CD4-positive, alpha-beta T cell treated with Interleukin-10 for 1 hour (primary cell): ENCODE measurements around the gene HOOK2.
"Not testable (repeated sequence)": the region's sequence is repeated elsewhere in the genome, so short reads cannot be mapped to it uniquely, and the experiment has no call there.

Experiments
- DNase-seq: peaks from one replicate; pipeline ENCODE4 v3.0.0-alpha.2; 2020

The HOOK2 gene

DNA sequence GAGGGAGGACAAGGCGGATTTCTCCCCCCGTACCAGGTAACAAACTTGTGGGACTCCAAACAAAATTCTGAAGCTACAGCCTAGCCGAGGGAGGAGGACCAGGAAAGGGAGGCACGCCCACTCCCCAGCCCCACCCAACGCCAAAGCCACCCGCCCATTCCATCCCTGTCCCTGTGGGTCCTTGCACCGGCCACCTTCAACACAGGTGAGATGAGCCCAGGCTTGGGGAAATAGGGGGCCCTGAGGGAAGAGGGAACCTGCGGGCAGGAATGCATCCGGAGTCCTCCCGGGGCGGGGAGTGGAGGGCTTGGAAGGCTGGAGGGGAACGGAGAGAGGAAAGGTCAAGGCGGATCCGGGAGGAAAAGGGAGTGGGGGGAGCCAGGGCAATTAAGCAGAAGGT lies 23.7 kb downstream of the HOOK2 start, which contains the start of gene BEST2:
Gene BEST2, plus strand, starts transcription at position 157 of the 400 bp plus-strand sequence. CDS start 802 bp downstream, outside the sequence.
- no peak for DNase-seq

DNA sequence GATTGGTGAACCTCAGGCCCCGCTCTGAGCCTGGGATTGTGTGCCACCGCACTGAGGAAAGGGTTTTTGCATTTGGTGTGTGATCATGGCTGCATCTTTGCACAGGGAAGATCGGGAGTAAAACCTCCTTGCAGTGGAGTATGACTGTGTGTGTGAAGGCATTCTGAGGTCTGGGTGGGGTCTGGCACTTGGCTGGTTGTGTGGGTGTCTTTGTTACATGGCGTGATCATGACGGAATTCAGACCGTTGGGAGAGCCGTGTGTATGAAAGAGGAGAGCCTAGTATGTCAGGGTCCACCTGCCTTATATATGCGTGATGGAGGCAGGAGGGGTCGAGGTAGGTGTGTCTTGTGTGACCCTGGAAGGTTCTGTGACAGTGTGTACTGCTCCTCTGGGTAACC lies 24.5 kb downstream of the HOOK2 start:
- no peak for DNase-seq

DNA sequence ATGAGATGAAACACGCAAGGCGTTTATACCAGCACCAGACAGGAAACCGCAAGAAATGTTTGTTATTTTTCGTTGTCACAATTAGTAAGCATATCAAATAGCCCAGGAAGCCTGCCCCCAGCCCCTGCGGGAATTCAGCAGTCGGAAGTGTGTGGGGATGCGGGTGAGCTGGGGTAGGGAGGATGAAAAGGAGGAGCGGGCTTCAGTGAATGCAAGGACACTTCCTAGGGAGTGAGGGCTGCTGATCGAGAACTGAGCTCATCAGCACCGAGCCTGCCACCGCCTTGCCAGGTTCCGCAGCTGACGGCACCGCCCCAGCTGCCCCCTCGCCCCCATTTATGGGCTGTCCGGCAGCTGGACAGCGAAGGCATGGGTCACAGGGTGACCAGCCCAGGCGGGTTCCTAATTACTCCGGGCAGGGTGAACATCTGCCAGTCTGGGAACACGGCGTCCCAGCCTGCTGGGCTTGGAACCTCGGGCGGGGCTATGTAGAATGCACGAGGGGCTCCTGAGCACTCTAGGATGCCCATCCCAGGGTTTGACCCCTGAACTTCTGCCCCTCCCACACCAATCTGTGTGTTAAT lies 25.3 kb downstream of the HOOK2 start:
- no peak for DNase-seq

DNA sequence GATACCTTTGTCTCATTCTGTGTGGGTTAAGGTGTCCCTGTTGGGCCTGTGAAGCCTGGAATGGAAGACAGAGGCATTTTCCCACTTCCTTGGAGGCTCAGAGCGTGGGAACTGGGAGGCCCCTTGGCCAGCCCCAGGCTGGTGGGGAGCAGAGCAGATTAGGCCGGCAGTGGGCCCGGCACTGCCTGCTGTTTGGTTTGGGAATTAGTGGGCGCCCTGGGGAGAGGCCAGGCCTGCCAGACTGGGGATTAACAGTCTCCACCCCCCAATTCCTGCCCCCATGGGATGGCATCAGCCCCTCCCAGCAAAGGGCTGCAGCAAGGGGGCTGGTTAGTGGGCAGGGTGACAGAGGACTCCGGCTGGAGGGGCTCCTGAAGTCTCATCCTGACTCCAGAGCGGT lies 26.9 kb downstream of the HOOK2 start:
- no peak for DNase-seq

DNA sequence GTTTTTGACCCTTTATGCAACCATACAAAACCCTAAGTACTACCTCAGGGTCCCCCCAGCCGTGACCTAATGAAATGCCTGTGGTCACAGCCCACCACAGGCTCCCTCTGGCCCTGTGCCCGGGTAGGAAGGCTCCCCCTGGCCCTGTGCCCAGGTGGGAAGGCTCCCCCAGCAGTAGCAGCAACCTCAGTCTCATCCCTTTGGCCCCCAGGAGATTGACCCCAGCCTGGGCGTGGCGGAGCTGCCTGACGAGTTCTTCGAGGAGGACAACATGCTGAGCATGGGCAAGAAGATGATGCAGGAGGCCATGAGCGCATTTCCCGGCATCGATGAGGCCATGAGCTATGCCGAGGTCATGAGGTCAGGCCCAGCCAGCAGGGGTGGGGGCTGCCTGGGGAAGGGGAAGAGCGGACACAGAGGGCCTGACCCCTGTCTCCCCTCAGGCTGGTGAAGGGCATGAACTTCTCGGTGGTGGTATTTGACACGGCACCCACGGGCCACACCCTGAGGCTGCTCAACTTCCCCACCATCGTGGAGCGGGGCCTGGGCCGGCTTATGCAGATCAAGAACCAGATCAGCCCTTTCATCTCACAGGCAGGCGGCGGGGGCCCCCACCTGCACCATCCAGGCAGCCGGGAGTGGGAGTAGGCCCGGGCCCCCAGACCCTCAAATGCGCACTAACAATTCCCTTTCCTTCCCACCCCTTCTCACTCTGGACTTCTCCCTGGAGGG lies 30.0 kb downstream of the HOOK2 start:
- DNase-seq, result no peak

DNA sequence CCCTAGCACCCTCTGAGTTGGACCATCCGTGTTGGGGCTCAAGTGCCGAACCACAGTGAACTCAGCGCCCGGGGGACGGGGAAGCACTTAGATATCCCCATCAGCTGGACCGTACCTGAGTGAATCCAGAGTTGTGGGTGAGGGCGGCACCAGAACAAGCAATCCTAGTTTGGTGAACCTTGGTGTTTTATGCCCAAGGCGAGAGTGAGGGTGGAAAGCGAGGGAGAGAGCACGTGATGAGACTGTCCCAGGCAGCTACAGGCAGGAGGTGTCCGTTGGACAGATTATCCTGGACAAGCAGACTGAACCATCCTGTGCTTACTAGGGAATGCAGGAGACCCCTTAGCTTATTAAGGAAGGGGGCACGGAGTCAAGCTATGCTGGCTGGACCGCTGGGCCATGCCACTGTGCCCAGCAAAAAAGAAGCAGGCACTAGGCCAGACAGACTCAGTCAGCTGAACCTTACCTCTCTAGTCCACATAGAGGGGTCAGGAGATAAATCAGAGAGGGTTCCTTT lies 37.5 kb downstream of the HOOK2 start:
- no peak for DNase-seq

DNA sequence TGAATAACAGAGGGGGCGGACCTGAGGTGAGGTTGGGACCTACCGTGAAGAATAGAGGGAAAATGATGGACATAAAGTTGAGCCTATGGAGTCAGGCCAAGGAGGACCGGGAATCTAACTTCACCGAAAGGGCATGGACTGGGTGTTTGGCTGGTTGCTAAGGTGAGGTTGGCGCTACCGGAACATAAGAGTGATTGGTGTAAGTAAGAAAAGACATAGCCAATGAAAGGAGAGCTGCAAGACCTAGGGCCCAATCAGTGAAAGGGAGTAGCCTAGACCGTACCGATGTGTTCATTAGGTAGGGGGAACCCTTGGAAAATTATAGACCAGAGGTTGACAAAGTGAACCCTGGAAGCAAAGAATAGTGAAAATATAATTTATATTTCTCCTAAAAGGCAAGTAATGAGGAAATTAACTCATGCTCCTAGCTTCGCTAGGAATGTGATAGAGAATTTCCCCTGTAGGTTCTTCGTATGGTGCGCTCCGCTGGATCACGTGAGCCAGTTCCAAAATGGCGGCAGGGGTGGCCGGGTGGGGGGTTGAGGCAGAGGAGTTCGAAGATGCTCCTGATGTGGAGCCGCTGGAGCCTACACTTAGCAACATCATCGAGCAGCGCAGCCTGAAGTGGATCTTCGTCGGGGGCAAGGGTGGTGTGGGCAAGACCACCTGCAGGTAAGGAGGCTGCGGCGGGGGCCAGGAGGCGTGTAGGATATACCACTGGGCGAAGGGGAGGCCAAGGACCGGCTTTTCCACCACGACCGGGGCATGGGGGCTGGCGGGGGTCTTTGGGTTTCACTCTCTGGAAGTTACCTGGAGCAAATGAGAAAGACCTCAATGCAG lies 38.1 kb downstream of the HOOK2 start, which contains the start of gene GET3:
Gene GET3, plus strand, starts transcription at position 503 of the 840 bp plus-strand sequence. Its CDS starts 9 bp downstream, at position 512.
- DNase-seq, result peak; percentile 90

DNA sequence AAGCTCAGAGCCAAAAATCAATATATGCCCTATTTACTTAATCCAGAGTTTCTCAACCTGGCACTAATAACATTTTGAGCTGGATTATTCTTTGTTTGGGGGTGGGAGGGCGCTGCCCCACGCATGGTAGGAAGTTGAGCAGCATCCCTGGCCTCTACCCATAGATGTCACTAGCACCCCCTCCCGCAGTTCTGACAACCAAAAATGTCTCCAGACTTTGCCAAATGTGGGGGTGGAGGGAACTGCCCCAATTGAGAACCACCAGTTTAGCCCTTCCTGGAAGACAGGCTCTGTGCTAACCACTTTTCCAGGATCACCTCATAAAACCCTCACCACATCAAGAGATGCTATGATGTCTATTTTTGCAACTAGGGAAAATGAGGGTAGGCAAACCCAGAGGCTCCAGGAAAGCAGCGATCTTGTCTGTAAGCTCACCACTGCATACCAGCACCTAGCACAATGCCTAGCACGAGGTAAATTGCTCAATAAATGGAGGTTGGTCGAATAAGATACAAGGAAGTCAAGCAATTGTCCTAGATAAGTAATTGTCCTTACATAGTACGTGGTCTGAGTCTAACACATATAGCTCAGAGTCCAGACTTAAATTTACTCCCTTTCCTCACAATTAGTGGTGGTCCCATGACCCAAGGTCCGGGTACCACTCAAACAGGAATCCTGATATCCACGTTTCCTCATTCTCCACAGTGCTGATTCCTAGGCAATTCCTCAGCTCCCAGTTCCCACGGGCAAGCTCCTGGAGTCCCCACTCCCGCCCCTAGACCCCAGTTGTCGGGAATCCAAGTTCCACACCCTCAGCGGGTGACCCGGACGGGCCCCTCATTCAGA lies 41.8 kb downstream of the HOOK2 start:
- DNase-seq, result peak; percentile 55

DNA sequence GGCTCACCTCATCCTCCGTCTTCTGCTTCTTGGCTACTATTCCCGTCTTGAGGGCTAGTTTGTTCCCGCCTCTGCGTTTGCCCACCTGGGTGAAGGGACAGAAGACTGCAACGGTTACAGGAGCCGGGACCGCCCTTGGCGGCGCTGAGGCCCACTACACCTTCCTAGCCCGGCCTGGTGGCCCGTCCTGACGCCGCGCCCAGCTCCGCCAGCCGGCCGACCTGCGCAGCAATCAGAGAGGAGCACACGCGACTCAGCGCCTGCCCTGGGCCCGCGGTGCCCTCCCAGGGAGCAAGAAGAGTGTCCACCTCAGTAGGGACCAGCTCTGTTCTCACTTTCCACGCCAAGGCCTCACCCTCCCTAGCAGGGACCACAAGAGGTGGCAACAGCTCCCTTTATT lies 44.0 kb downstream of the HOOK2 start:
- DNase-seq, result no peak

DNA sequence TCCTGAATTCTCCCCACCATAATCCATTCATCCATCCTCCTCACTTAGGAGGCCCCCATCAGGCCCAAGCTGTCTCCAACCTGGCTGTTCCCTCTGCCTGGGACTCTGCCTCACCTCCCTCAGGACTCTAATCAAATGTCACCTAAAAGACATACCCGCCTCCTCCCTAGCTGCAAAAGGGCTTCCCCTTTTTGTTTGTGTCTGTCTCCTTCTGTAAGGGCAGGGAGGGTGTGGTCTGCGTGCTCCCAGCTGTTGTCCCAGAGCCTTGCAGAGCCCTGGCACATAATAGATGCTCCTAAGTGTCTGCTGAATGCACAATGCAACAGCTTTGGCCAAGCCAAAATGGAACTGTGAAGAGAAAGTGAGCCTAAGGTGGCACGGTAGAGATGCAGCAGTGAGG lies 45.3 kb downstream of the HOOK2 start:
- no peak for DNase-seq

DNA sequence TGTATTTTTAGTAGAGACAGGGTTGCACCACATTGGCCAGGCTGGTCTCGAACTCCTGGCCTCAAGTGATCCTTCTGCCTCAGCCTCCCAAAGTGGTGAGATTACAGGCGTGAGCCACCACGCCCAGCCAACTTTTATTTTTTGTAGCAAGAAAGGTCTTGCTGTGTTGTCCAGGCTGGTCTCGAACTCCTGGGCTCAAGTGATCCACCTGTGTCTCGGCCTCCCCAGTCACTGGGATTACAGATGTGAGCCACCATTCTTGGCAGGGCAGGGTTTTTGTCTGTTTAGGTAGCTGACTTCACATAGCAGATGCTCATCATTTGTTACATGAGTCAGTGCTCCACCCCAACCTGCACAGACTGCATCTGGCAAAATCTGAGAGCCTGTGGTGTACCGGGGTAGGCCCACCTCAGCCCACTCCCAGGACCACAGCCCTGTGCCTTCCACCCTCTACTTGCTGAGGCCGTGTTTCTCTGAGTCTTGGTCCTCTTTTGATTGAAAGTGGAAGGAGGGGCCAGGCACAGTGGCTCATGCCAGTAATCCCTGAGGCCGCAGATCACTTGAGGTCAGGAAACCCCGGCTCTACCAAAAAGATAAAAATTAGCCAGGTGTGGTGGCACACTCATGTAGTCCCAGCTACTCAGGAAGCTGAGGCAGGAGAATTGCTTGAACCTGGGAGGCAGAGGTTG lies 47.5 kb downstream of the HOOK2 start:
- DNase-seq, result no peak

DNA sequence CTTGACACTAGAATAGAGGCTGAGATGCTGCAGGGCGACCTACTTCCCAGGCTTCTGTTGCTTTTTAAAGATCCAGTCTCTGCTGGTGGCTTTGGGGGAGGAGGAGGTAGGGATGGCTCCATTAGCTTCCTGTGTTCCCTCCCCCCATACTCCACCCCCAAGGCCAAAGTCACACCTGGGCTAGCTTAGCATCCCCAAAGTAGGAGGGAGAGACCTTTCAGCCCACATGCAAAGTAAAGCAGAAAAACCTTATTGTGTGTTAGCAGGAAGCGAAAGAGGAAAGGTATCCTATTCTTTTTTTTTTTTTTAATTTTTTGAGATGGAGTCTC lies 48.4 kb downstream of the HOOK2 start:
- no peak for DNase-seq

DNA sequence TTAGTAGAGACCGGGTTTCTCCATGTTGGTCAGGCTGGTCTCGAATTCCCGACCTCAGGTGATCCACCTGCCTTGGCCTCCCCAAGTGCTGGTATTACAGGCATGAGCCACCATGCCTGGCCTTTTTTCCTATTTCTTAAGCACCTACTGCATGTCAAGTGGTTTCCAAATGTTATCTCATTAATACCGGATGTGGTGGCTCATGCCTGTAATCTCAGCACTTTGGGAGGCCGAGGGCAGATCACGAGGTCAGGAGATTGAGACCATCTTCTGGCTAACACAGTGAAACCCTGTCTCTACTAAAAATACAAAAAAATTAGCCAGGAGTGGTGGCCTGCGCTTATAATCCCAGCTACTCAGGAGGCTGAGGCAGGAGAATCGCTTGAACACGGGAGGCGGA lies 49.7 kb downstream of the HOOK2 start:
- DNase-seq, result not testable (repeated sequence)

DNA sequence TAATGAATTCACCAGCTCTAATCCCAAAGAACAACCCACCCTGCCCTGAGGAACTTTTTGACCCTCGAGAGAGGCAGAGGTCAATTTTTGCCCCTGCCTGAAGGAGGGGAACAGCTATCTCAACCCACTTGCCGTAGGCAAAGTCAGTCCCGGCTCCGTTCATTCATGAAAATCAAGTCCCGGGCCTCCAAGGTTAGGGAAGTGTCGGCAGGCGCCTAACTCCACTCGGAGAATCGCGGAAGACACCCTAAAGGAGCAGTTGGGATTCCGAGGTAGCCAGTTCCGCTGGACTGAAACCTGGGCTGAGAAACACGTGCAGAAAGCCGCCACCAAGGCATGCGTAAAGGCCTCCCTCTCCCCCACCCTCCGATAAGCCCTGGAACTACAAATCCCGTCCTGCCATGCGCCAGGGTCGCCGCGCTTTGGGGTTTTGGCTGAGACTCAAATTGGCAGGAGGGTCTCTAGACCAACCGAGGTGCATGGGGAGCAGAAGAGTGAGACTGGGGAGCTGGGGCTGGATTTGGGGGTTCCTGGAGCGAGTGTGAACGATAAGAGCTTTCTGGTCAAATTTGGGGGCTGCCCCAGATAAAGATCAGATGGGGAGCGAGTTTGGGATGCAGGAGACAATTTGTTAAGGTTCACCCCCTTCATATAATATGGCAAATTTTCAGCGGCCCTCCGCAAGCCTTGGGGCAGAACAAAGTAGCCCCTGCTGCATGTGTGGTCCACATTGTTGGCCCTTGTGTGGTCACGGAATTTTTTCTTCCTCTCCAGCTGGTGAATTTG lies 51.5 kb downstream of the HOOK2 start, which contains the start of gene TNPO2:
Gene TNPO2, minus strand, starts transcription at position 292 of the 786 bp plus-strand sequence. CDS start 2,955 bp downstream, outside the sequence.
- peak; percentile 69 for DNase-seq

DNA sequence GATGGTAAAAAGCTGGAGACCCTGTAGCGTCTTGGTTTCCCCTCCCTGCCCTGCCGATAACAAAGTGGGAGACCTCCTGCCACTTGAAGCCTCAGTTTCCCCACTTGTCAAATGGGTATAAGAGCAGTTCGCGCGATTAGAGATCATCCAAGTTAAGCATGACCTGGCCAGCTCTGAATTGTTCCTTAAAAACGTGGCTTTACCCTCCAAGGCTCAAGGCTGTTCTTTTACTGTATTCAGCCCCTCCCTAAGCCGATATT lies 52.0 kb downstream of the HOOK2 start:
- DNase-seq, result no peak

DNA sequence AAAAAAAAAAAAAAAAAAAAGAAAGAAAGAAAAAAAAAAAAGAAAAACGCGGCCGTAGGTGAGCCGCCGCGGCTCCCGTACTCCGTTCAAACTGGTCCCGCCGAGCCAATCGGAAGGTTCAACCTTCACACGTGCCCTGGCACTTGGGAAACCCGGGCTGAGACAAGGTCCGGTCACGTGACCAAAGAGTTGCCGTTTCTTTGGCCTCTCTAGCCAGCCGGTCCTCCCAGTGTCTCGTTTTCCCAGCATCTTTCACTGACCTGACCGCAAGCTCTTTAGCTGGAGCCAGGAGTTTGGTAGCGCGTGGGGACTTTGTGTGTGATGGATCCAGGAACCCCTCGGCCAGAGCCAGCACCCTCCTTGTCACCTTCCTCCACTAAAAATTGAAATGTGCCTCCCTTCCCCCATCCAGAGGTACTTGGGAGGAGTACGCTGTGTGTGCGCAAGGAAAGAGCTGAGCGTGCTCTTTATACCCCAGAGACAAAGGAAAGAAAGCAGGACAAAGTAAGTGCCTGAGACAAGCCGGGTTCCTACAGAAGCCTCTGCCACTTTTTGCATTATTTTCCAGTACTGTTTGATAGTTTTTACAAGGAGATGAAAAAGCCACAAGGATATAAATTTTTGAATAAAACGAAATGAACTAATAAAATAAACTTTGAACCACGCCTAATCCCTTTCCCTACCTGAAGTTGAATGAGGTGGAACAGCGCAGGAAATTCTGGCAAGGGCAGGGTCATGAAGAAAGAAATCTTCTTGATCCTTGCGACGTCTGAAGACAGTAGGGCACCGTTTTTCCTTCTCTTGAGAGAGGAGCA lies 52.6 kb downstream of the HOOK2 start:
- peak; percentile 97 for DNase-seq

DNA sequence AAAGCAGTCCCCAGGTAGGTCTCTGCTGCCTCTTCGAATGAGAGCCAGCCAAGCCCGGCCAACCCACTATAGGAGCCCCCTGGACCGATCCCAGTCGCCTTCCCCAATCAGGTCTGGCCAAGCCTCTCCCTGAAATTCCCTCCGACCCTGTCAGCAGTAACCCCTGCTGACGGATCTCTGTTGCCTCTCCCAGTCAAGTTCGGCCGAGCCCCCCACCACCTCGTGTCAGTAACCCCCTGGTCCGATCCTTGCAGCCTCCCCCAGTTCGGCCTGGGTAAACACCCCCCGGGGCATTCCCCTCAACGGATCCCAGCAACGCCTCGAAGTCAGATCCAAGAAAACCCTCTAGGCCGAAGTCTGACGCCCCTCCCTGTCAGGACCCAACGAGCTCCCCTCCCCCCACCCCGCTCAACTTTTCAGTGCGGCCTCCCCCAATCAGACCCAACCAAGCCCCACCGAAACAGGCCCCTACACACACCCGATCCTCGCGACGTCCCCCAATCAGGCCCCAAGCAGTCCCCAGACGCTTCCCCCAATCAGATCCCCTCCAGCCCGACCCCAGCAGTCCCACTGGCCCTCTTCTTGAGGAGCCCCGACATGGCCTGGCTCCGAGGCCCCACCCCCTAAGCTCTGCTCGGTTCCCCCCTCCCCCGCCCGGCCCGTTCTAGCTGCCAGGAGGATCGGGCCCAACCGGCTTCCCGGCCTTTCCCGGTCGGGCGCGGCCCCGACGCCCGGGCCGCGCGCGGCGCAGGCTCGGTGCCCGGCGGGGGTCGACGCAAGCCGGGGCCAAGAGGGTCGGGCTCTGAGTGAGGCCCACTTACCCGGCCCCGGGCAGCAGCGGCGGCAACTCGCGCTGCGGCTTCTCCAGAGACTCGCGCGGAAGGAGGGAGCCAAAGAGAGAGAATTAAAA lies 53.4 kb downstream of the HOOK2 start:
- peak; percentile 61 for DNase-seq

DNA sequence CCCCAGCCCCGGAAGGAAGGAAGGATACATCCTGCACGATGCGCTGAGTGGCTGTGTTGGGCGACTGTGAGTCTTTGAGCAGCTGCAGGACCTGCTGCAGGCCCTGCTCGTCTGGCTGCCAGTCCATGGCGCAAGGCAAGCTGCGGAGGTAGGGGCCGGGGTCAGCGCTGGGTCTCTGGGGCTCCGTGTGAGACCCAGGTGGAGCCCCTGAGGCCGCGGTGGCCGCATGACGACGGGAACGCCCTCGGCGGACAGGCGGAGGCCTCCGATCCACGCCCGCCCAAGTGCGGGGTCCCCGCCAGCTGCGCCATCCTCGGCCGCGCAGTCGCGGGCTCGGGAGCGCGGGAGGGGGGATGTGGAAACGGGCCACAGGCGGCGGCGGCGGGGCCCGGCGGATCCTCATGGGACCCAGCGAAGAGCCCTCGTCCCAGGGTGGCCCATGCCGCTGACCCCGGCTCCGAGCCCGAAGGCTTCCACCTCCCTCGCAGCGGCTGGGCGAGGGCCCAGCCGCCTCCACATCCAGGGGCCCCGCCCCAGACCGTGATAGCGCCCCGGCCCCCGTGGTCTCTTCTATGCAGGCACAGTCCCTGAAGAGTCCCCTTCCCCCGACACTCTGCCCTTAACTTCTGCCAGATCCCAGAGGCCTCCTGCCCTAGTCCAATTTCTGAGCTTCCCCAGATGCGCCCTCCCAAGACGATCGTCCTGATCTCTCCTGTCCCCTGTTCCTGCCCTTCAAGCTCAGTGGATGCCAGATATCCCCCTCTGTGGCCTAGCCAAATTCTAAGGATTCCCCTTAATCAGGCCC lies 54.3 kb downstream of the HOOK2 start:
- no peak for DNase-seq
